Measurements from ENCODE around the gene WAC. TPM values are rescaled to one million over a fixed set of nuclear protein-coding genes. Genes with fewer than 3 reads are reported as not detected.

Gene WAC
- total and polyA plus RNA-seq, 9 of the 15 experiments (the other 6 are each of a cell fraction or from before 2014, with no cell fraction given): 24.8 to 123 (median 78.2) TPM

DNA sequence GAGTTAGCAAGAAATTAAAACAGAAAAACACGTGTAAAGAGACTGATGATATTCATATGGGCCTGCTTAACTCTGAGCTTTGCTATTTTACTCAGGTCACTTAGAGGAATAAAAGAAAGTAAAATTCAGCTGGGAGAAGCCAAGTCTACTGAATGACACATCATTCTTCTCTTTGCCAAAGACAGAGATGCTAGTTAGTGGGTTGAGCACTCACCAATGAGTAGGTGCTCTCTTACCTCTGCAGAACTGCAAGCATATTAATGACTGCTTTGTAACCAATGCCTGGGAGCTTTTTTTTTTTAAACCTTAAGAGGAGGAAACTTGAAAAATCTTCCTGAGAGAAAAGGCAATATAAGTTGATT, 99.6 kb downstream of the WAC start:
- Histone ChIP-seq H3K9ac (ENCODE audit: insufficient read depth in 1 of 2, low read depth in 2 of 2, low read length in 2 of 2) (no peak overlapping the region), H3K27me3 (ENCODE audit: control insufficient read depth in 2 of 2, insufficient read depth in 2 of 2, low read length in 2 of 2) (peaks cover 18 to 64% of the 10 kb centered on the region in 2 experiments), H3K79me2 (ENCODE audit: control insufficient read depth, insufficient read depth, low read length) (no peaks in the 10 kb centered on the region), H3K27ac (ENCODE audit: extremely low read depth, low read depth, low read length) (no peak overlapping the region), H3K4me1 (replicated peaks in 1 of 2; ENCODE audit: control insufficient read depth in 2 of 2, insufficient read depth in 2 of 2, low read length in 2 of 2) (no peaks in the 10 kb centered on the region; a peak in 1 of 5 replicates), H3K9me1 (ENCODE audit: control insufficient read depth, insufficient read depth, low read length) (no peaks in the 10 kb centered on the region), H3K4me2 (ENCODE audit: insufficient read depth, low read length) (no peak overlapping the region), H2AFZ (ENCODE audit: low read depth, low read length) (no peak overlapping the region), H3K36me3 (ENCODE audit: control insufficient read depth, insufficient read depth, low read length) (no peaks in the 10 kb centered on the region), H3K9me3 (replicated peaks; ENCODE audit: control insufficient read depth, insufficient read depth, low read depth, low read length) (no peaks in the 10 kb centered on the region), H3K4me3 (no peak overlapping the region), H4K20me1 (replicated peaks; ENCODE audit: control insufficient read depth, insufficient read depth, low read length) (no peaks in the 10 kb centered on the region; the same call in 1 of the 2 replicates)
- in situ Hi-C loops (cut with MboI) (loop anchor here (10.0 kb wide), 1 partner anchor 672 kb away; no protein-coding TSS in a partner anchor), intact Hi-C loops (cut with micrococcal nuclease) (no loop called here)
- ChIA-PET POLR2A (interaction anchor here (0.5 to 0.6 kb wide), 2 partner anchors 45 to 48 kb away, joined by 3 read pairs; no protein-coding TSS in a partner anchor), CTCF (ENCODE audit: low intra/inter-chr PET ratio) (no interaction called here)
- FAIRE-seq (no peak), ATAC-seq (no peak), DNase-seq (ENCODE audit: extremely low read depth in 1 of 4, low spot score in 3 of 4) (no peak)
- no TSS peak for BruUV-seq (replicated peaks)
- WGBS (ENCODE audit: insufficient coverage, low coverage, missing lambda C conversion rate): 18% methylated on average over 1 of the region's 1 CpG
- TF ChIP-seq FOXK2 (conservative IDR thresholded peaks at IDR 0.05 in 1 of 2, IDR thresholded peaks at IDR 0.05 in 1 of 2; ENCODE audit: low read depth in 2 of 2) (no peak), ZNF79 (CRISPR knock-in tag; IDR thresholded peaks at IDR 0.05; ENCODE audit: low read depth) (no peak), MTA3 (IDR thresholded peaks at IDR 0.05; ENCODE audit: borderline replicate concordance) (no peak), NFIC (IDR thresholded peaks at IDR 0.05) (no peak), NFXL1 (CRISPR knock-in tag; IDR thresholded peaks at IDR 0.05) (no peak), STAT5A (IDR thresholded peaks at IDR 0.05; ENCODE audit: borderline replicate concordance, low read length) (no peak)
- TF ChIP-seq, protein P1, sequence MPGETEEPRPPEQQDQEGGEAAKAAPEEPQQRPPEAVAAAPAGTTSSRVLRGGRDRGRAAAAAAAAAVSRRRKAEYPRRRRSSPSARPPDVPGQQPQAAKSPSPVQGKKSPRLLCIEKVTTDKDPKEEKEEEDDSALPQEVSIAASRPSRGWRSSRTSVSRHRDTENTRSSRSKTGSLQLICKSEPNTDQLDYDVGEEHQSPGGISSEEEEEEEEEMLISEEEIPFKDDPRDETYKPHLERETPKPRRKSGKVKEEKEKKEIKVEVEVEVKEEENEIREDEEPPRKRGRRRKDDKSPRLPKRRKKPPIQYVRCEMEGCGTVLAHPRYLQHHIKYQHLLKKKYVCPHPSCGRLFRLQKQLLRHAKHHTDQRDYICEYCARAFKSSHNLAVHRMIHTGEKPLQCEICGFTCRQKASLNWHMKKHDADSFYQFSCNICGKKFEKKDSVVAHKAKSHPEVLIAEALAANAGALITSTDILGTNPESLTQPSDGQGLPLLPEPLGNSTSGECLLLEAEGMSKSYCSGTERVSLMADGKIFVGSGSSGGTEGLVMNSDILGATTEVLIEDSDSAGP (CRISPR knock-in tag; IDR thresholded peaks at IDR 0.05): no peak
- TF ChIP-seq, protein P2, sequence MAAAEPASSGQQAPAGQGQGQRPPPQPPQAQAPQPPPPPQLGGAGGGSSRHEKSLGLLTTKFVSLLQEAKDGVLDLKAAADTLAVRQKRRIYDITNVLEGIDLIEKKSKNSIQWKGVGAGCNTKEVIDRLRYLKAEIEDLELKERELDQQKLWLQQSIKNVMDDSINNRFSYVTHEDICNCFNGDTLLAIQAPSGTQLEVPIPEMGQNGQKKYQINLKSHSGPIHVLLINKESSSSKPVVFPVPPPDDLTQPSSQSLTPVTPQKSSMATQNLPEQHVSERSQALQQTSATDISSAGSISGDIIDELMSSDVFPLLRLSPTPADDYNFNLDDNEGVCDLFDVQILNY (CRISPR knock-in tag; IDR thresholded peaks at IDR 0.05): no peak
- TF ChIP-seq, protein P3, sequence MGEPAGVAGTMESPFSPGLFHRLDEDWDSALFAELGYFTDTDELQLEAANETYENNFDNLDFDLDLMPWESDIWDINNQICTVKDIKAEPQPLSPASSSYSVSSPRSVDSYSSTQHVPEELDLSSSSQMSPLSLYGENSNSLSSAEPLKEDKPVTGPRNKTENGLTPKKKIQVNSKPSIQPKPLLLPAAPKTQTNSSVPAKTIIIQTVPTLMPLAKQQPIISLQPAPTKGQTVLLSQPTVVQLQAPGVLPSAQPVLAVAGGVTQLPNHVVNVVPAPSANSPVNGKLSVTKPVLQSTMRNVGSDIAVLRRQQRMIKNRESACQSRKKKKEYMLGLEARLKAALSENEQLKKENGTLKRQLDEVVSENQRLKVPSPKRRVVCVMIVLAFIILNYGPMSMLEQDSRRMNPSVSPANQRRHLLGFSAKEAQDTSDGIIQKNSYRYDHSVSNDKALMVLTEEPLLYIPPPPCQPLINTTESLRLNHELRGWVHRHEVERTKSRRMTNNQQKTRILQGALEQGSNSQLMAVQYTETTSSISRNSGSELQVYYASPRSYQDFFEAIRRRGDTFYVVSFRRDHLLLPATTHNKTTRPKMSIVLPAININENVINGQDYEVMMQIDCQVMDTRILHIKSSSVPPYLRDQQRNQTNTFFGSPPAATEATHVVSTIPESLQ (CRISPR knock-in tag; IDR thresholded peaks at IDR 0.05): no peak
- TF ChIP-seq, protein P4, sequence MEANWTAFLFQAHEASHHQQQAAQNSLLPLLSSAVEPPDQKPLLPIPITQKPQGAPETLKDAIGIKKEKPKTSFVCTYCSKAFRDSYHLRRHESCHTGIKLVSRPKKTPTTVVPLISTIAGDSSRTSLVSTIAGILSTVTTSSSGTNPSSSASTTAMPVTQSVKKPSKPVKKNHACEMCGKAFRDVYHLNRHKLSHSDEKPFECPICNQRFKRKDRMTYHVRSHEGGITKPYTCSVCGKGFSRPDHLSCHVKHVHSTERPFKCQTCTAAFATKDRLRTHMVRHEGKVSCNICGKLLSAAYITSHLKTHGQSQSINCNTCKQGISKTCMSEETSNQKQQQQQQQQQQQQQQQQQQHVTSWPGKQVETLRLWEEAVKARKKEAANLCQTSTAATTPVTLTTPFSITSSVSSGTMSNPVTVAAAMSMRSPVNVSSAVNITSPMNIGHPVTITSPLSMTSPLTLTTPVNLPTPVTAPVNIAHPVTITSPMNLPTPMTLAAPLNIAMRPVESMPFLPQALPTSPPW (CRISPR knock-in tag; IDR thresholded peaks at IDR 0.05): no peak

All from K562 (cell line).